SU-DHL-6 (cell line): ENCODE results near the gene RAPSN.

ENCODE experiments used
- H2AFZ ChIP-seq: fragments of 200-600 bp; sonication (generic); 2 replicates; pipeline ENCODE4 v1.6.1; 2014; ENCODE audit warnings: low read depth, mild to moderate bottlenecking, moderate library complexity, mixed read lengths, antibody characterized with exemption, low read length; ENCODE audit not compliant: severe bottlenecking
- H3F3A ChIP-seq: fragments of 200-600 bp; shearing (Covaris generic); 2 replicates; pipeline ENCODE4 v1.6.0; 2016; ENCODE audit warnings: antibody characterized with exemption, mild to moderate bottlenecking; ENCODE audit not compliant: insufficient read depth
- H3K27ac ChIP-seq: fragments of 200-600 bp; sonication (generic); 2 replicates; pipeline ENCODE4 v1.5.1; 2016; ENCODE audit warnings: low read depth, mild to moderate bottlenecking, low read length, moderate library complexity, mixed read lengths
- H3K27me3 ChIP-seq: fragments of 200-600 bp; sonication (generic), shearing (Covaris generic); 2 replicates; pipeline ENCODE4 v1.6.0; 2014; ENCODE audit warnings: mild to moderate bottlenecking, low read length
- H3K36me3 ChIP-seq: fragments of 200-600 bp; sonication (generic); 2 replicates; pipeline ENCODE4 v1.6.1; 2014; ENCODE audit warnings: mild to moderate bottlenecking, low read length, mixed read lengths
- H3K4me2 ChIP-seq: fragments of 300-600, 200-600 bp; shearing (Covaris generic), sonication (generic); 2 replicates; pipeline ENCODE4 v1.6.0; 2014; ENCODE audit warnings: low read length, low read depth, mild to moderate bottlenecking; ENCODE audit not compliant: poor library complexity, severe bottlenecking
- H3K4me3 ChIP-seq: fragments of 200-600 bp; sonication (generic); 2 replicates; pipeline ENCODE4 v1.5.1; 2014; ENCODE audit warnings: antibody characterized with exemption, low read length, mild to moderate bottlenecking, mixed read lengths; ENCODE audit not compliant: insufficient read depth, poor library complexity, severe bottlenecking
- H3K79me2 ChIP-seq: fragments of 200-600 bp; sonication (generic); 2 replicates; pipeline ENCODE4 v1.6.1; 2014; ENCODE audit warnings: mild to moderate bottlenecking, low read length, moderate library complexity; ENCODE audit not compliant: insufficient read depth
- H3K9ac ChIP-seq: fragments of 200-600 bp; sonication (generic); 2 replicates; pipeline ENCODE4 v1.7.0; 2014; ENCODE audit warnings: mild to moderate bottlenecking, low read length
- H3K9me2 ChIP-seq: fragments of 200-600 bp; sonication (generic); replicated peaks from 2 replicates; pipeline ENCODE4 v1.6.1; 2014; ENCODE audit warnings: low read length; ENCODE audit not compliant: insufficient read depth
- H3K9me3 ChIP-seq: fragments of 200-600 bp; sonication (generic); 2 replicates; pipeline ENCODE4 v1.6.1; 2014; ENCODE audit warnings: low read length, mixed read lengths; ENCODE audit not compliant: insufficient read depth
- H4K20me1 ChIP-seq: fragments of 200-600 bp; sonication (generic); 2 replicates; pipeline ENCODE4 v1.6.1; 2014; ENCODE audit warnings: low read depth, mild to moderate bottlenecking, antibody characterized with exemption, low read length, moderate library complexity, mixed read lengths
- EZH2phosphoT487 ChIP-seq: fragments of 200-600 bp; sonication (generic), shearing (Covaris generic); conservative IDR thresholded peaks from 2 replicates; pipeline ENCODE4 v1.6.1; 2018; ENCODE audit warnings: mild to moderate bottlenecking, antibody characterized with exemption, low read length, moderate library complexity, mixed read lengths
- TF ChIP-seq, protein P1 (sequence below): fragments of 200-600 bp; sonication (generic); IDR thresholded peaks from one replicate; pipeline ENCODE4 v1.5.1; 2017; ENCODE audit warnings: antibody characterized with exemption, mild to moderate bottlenecking, low read length, moderate library complexity; ENCODE audit not compliant: insufficient read depth, poor library complexity, severe bottlenecking

Gene RAPSN

DNA sequence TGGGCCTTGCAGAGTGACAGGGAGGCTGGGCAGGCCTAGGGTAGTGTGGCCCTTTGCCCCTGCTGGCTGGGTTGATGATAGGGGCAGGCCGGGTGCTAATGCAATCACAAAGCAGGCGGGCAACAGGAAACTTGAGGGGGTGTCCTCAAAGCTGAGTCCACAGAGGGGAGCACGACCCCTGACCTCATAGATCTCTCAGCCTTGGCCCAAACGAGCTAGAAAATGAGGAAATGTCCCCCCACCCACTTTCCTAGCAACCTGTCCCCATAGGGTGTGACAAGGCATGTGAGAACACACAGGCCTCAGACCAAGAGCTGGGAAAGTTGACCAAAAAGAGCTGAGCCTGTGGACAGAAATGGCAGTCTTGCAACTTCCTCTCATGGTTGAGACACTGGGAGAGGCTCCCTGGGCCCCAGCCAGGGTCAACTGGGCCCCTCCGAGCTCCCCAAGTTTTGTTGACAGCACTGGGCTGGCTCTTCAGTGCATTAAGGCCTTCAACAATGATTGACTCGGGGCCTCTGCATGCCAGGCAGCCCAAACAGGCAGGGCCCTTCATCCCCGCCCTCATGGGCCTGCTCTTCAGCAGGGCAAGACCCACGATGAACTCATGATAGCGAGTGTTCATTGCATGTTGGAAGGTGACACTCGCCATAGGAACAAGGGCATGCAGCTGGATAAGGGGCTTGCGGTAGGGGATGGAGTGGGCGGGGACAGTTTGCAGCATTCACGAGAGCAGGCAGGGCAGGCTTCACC is 60.8 kb downstream of the RAPSN start:
- TF ChIP-seq, protein P1, sequence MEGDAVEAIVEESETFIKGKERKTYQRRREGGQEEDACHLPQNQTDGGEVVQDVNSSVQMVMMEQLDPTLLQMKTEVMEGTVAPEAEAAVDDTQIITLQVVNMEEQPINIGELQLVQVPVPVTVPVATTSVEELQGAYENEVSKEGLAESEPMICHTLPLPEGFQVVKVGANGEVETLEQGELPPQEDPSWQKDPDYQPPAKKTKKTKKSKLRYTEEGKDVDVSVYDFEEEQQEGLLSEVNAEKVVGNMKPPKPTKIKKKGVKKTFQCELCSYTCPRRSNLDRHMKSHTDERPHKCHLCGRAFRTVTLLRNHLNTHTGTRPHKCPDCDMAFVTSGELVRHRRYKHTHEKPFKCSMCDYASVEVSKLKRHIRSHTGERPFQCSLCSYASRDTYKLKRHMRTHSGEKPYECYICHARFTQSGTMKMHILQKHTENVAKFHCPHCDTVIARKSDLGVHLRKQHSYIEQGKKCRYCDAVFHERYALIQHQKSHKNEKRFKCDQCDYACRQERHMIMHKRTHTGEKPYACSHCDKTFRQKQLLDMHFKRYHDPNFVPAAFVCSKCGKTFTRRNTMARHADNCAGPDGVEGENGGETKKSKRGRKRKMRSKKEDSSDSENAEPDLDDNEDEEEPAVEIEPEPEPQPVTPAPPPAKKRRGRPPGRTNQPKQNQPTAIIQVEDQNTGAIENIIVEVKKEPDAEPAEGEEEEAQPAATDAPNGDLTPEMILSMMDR: no peak
- TF ChIP-seq EZH2phosphoT487: no peak
- no peaks in the 10 kb centered on the region for H3K79me2 ChIP-seq
- no peaks in the 10 kb centered on the region for H3K9me2 ChIP-seq
- H3K27ac ChIP-seq: no peak overlapping the region
- H3K4me3 ChIP-seq: no peak overlapping the region
- H2AFZ ChIP-seq: no peak overlapping the region
- no peaks in the 10 kb centered on the region for H3K36me3 ChIP-seq
- H3K27me3 ChIP-seq: no peaks in the 10 kb centered on the region
- no peaks in the 10 kb centered on the region for H3F3A ChIP-seq
- no peaks in the 10 kb centered on the region for H4K20me1 ChIP-seq
- no peaks in the 10 kb centered on the region for H3K9me3 ChIP-seq
- H3K4me2 ChIP-seq: no peak overlapping the region
- H3K9ac ChIP-seq: no peak overlapping the region
